Neural progenitor cell (in vitro differentiated cells): ENCODE data around the gene GSG1L.

ENCODE experiments used
- CTCF ChIP-seq: fragments of 200-600 bp; sonication (generic); IDR thresholded peaks from 2 replicates; pipeline ENCODE4 v1.5.1; 2017; ENCODE audit warnings: antibody characterized with exemption, mild to moderate bottlenecking
- EZH2 ChIP-seq: fragments of 200-600 bp; sonication (generic); IDR thresholded peaks from 2 replicates; pipeline ENCODE4 v1.6.1; 2017; ENCODE audit warnings: antibody characterized with exemption, mild to moderate bottlenecking, moderate library complexity
- EZH2phosphoT487 ChIP-seq: fragments of 200-600 bp; sonication (generic); IDR thresholded peaks from 2 replicates; pipeline ENCODE4 v1.6.1; 2017; ENCODE audit warnings: antibody characterized with exemption

- TF ChIP-seq CTCF (no peak), EZH2 (no peak), EZH2phosphoT487 (no peak)
Measured at GRCh38 chr16:28104404-28104803, 40.9 kb upstream of the GSG1L start.
